Activated T-helper 2 cell treated with anti-CD3 and anti-CD28 coated beads, Interferon-gamma antibody, Interleukin-2, Interleukin-4, amounts not matched to agents 10 μg/mL and 5 μg/mL and 100 μg/mL, durations not matched to agents 14 hours and 24 hours and 36 hours (primary cell): ENCODE data around the gene ZNF98. TPM values are rescaled to one million over a fixed set of nuclear protein-coding genes. Genes with fewer than 3 reads are reported as not detected.

Experiments
- DNase-seq: peaks from one replicate; pipeline ENCODE4 v3.0.0; 2021; ENCODE audit warnings: low spot score
- H3K27ac Mint-ChIP-seq: one replicate; pipeline ENCODE4 v1.8.0; 2021; ENCODE audit warnings: mixed read lengths
- H3K27me3 Mint-ChIP-seq: one replicate; pipeline ENCODE4 v1.8.0; 2021; ENCODE audit warnings: low read depth, mixed read lengths
- H3K36me3 Mint-ChIP-seq: one replicate; pipeline ENCODE4 v1.8.0; 2021; ENCODE audit warnings: low read depth, mixed read lengths
- H3K4me1 Mint-ChIP-seq: one replicate; pipeline ENCODE4 v1.8.0; 2021; ENCODE audit warnings: low read depth, mixed read lengths
- H3K4me3 Mint-ChIP-seq: one replicate; pipeline ENCODE4 v1.8.0; 2021; ENCODE audit warnings: low read depth, mild to moderate bottlenecking, moderate library complexity, mixed read lengths
- H3K9me3 Mint-ChIP-seq: one replicate; pipeline ENCODE4 v1.8.0; 2021; ENCODE audit warnings: mixed read lengths
- intact Hi-C: fragments of 100-400 bp; cut with micrococcal nuclease; formaldehyde crosslinking; loops from one replicate; pipeline ENCODE4 v1.15.1; 2023
- total RNA-seq: library from RNA; stranded (reverse); gene quantifications from 2 replicates; pipeline ENCODE4 v1.2.3, GENCODE V29; 2022

The ZNF98 gene
- not detected in 2 replicates for total RNA-seq

GRCh38 chr19:22422211-22422610 lies at the start of gene ZNF98:
ZNF98 (minus strand) TSS chr19:22422346; CDS start chr19:22422224, 122 bp downstream.
- peaks cover 2% of the 10 kb centered on the region for H3K36me3 Mint-ChIP-seq
- H3K27ac Mint-ChIP-seq = no peak within 1 kb of the TSS
- no peak within 1 kb of the TSS for H3K4me3 Mint-ChIP-seq
- no peaks in the 10 kb centered on the region for H3K4me1 Mint-ChIP-seq
- intact Hi-C loops = no loop called here
- H3K27me3 Mint-ChIP-seq = no peaks in the 10 kb centered on the region
- DNase-seq = no peak
- peaks cover 50% of the 10 kb centered on the region for H3K9me3 Mint-ChIP-seq

- Mint-ChIP-seq H3K4me1 (no peaks in the 10 kb centered on the region), H3K9me3 (peaks cover 58% of the 10 kb centered on the region), H3K27ac (no peak overlapping the region), H3K27me3 (no peaks in the 10 kb centered on the region), H3K36me3 (no peaks in the 10 kb centered on the region), H3K4me3 (no peak overlapping the region)
- intact Hi-C loops = no loop called here
- DNase-seq = no peak
Observed at GRCh38 chr19:22446605-22447004, 24.5 kb upstream of the ZNF98 start.

GRCh38 chr19:22438011-22438410 lies 15.9 kb upstream of the ZNF98 start:
- intact Hi-C loops = no loop called here
- H3K4me3 Mint-ChIP-seq = no peak overlapping the region
- H3K4me1 Mint-ChIP-seq = no peaks in the 10 kb centered on the region
- H3K36me3 Mint-ChIP-seq = no peaks in the 10 kb centered on the region
- H3K27me3 Mint-ChIP-seq = no peaks in the 10 kb centered on the region
- DNase-seq = no peak
- H3K27ac Mint-ChIP-seq = no peak overlapping the region
- H3K9me3 Mint-ChIP-seq = peaks cover 18% of the 10 kb centered on the region

- Mint-ChIP-seq H3K27ac (no peak overlapping the region), H3K27me3 (no peaks in the 10 kb centered on the region), H3K4me1 (no peaks in the 10 kb centered on the region), H3K4me3 (no peak overlapping the region), H3K36me3 (peaks cover 2% of the 10 kb centered on the region), H3K9me3 (peaks cover 28% of the 10 kb centered on the region)
- intact Hi-C loops = no loop called here
- DNase-seq = no peak
Observed at GRCh38 chr19:22427960-22428913, 6.1 kb upstream of the ZNF98 start.

- peaks cover 2% of the 10 kb centered on the region for H3K36me3 Mint-ChIP-seq
- no peaks in the 10 kb centered on the region for H3K27me3 Mint-ChIP-seq
- H3K27ac Mint-ChIP-seq = no peak overlapping the region
- H3K4me3 Mint-ChIP-seq = no peak overlapping the region
- intact Hi-C loops = no loop called here
- H3K9me3 Mint-ChIP-seq = peaks cover 28% of the 10 kb centered on the region
- DNase-seq = no peak
- H3K4me1 Mint-ChIP-seq = no peaks in the 10 kb centered on the region
Observed at GRCh38 chr19:22427547-22427946, 5.4 kb upstream of the ZNF98 start.

- Mint-ChIP-seq H3K4me3 (no peak overlapping the region), H3K9me3 (peaks cover 34% of the 10 kb centered on the region), H3K27me3 (no peaks in the 10 kb centered on the region), H3K27ac (no peak overlapping the region), H3K36me3 (peaks cover 2% of the 10 kb centered on the region), H3K4me1 (no peaks in the 10 kb centered on the region)
- DNase-seq = no peak
- intact Hi-C loops = no loop called here
Observed at GRCh38 chr19:22426901-22427300, 4.8 kb upstream of the ZNF98 start.

GRCh38 chr19:22421797-22422196 lies 349 bp downstream of the ZNF98 start:
- Mint-ChIP-seq H3K36me3 (peaks cover 2% of the 10 kb centered on the region), H3K4me1 (no peaks in the 10 kb centered on the region), H3K4me3 (no peak overlapping the region), H3K27ac (no peak overlapping the region), H3K27me3 (no peaks in the 10 kb centered on the region), H3K9me3 (peaks cover 49% of the 10 kb centered on the region)
- DNase-seq = no peak
- intact Hi-C loops = no loop called here

GRCh38 chr19:22354665-22355064 lies 67.5 kb downstream of the ZNF98 start:
- Mint-ChIP-seq H3K4me1 (no peaks in the 10 kb centered on the region), H3K27ac (no peak overlapping the region), H3K4me3 (no peak overlapping the region), H3K27me3 (no peaks in the 10 kb centered on the region), H3K9me3 (peaks cover 59% of the 10 kb centered on the region), H3K36me3 (no peaks in the 10 kb centered on the region)
- no peak for DNase-seq
- intact Hi-C loops = no loop called here

Other genes with a start within 250 kb of the ZNF98 start
- gene ZNF676, start 225.4 kb downstream of the ZNF98 start, total RNA-seq = not detected in 2 replicates
- not detected in 2 replicates for gene ZNF729, start 135.9 kb downstream of the ZNF98 start, total RNA-seq
- 0.07 and 0.18 TPM in 2 replicates for gene ZNF492, start 212.0 kb upstream of the ZNF98 start, total RNA-seq